Activated B cell treated with CpG ODN at 0.5 μM for 24 hours (primary cell): Measurements from ENCODE around the gene IL34. TPM values are rescaled to one million over a fixed set of nuclear protein-coding genes. Genes with fewer than 3 reads are reported as not detected.
"Not testable (repeated sequence)": the region's sequence is repeated elsewhere in the genome, so short reads cannot be mapped to it uniquely, and the experiment has no call there.

Experiments used
- ATAC-seq: fragments of 200-7000 bp; cut with Tn5 transposase; one replicate; pipeline ENCODE4 v1.10.0; 2021; ENCODE audit warnings: low read depth, mild to moderate bottlenecking, moderate library complexity
- CTCF ChIA-PET: fragments of 350-600 bp; sonication (Branson Sonifier 250); formaldehyde crosslinking; loops from one replicate; lab custom pipeline; 2021; ENCODE audit warnings: antibody characterized with exemption; lab: Charles Lee
- POLR2A ChIA-PET: fragments of 350-600 bp; sonication (Branson Sonifier 250); formaldehyde crosslinking; loops from one replicate; lab custom pipeline; 2021; ENCODE audit warnings: antibody characterized with exemption; lab: Charles Lee
- DNase-seq: peaks from one replicate; pipeline ENCODE4 v3.0.0; 2022
- H3K27ac Mint-ChIP-seq: one replicate; pipeline ENCODE4 v1.8.0; 2020; ENCODE audit warnings: mixed read lengths
- H3K27me3 Mint-ChIP-seq: one replicate; pipeline ENCODE4 v1.8.0; 2021; ENCODE audit warnings: mixed read lengths
- H3K36me3 Mint-ChIP-seq: one replicate; pipeline ENCODE4 v1.8.0; 2021; ENCODE audit warnings: low read depth, mixed read lengths
- H3K4me1 Mint-ChIP-seq: one replicate; pipeline ENCODE4 v1.8.0; 2021; ENCODE audit warnings: mixed read lengths
- H3K4me3 Mint-ChIP-seq: one replicate; pipeline ENCODE4 v1.8.0; 2020; ENCODE audit warnings: mild to moderate bottlenecking, mixed read lengths
- H3K9me3 Mint-ChIP-seq: one replicate; pipeline ENCODE4 v1.8.0; 2020; ENCODE audit warnings: mixed read lengths
- intact Hi-C: fragments of 100-400 bp; cut with micrococcal nuclease; formaldehyde crosslinking; loops from one replicate; pipeline ENCODE4 v1.15.1; 2024
- total RNA-seq: library from RNA; stranded (reverse); gene quantifications from 2 replicates; pipeline ENCODE4 v1.2.3, GENCODE V29; 2022
- TF ChIP-seq, protein P1 (sequence below): fragments of 200-600 bp; IDR thresholded peaks from one replicate; pipeline ENCODE4 v1.8.0; 2022; ENCODE audit warnings: antibody characterized with exemption, mild to moderate bottlenecking

The IL34 gene
- total RNA-seq, 1 donor from 2014 or later: 0.71 TPM

- H3K4me3 Mint-ChIP-seq: no peak overlapping the region
- peaks cover 4% of the 10 kb centered on the region for H3K9me3 Mint-ChIP-seq
- H3K4me1 Mint-ChIP-seq: no peaks in the 10 kb centered on the region
- intact Hi-C loops: no loop called here
- ChIA-PET POLR2A (no interaction called here), CTCF (no interaction called here)
- no peaks in the 10 kb centered on the region for H3K36me3 Mint-ChIP-seq
- H3K27ac Mint-ChIP-seq: no peak overlapping the region
- no peak for DNase-seq
- ATAC-seq: no peak
- H3K27me3 Mint-ChIP-seq: peaks cover 15% of the 10 kb centered on the region
- TF ChIP-seq, protein P1, sequence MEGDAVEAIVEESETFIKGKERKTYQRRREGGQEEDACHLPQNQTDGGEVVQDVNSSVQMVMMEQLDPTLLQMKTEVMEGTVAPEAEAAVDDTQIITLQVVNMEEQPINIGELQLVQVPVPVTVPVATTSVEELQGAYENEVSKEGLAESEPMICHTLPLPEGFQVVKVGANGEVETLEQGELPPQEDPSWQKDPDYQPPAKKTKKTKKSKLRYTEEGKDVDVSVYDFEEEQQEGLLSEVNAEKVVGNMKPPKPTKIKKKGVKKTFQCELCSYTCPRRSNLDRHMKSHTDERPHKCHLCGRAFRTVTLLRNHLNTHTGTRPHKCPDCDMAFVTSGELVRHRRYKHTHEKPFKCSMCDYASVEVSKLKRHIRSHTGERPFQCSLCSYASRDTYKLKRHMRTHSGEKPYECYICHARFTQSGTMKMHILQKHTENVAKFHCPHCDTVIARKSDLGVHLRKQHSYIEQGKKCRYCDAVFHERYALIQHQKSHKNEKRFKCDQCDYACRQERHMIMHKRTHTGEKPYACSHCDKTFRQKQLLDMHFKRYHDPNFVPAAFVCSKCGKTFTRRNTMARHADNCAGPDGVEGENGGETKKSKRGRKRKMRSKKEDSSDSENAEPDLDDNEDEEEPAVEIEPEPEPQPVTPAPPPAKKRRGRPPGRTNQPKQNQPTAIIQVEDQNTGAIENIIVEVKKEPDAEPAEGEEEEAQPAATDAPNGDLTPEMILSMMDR: no peak
Measured at GRCh38 chr16:70634861-70635260, 11.5 kb upstream of the IL34 start.

DNA sequence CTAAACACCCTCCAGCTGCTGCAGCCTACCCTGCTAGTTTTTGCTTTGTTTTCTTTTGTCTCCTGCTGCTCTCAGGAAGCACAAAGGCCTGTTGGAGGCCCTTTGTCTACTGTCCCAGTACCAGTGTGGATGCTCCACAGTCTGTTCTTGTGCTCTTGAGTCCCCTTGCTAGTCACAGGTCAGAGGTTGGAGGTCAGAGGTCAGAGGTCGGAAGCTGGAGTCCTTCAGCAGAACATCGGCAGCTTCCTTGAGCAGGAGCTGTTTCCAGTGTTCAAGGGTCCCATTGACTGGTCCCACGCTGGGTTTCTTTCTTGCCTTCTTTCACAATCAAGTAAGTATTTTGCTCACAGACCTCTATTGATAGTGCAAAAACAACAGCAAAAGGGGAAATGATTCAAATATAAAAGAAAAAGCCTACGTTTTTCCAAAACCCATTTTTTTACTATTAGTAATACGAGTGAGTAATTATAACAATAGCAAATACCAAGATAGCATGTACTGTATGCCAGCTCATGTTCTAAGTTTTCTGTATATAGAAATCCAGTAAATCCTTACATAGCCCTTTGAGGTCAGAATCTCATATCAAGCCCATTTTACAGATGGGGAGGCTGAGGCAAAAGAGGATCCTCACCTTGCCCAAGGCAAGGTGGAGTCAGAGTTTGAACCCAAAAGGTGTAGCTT is 10.9 kb upstream of the IL34 start:
- ChIA-PET POLR2A (no interaction called here), CTCF (no interaction called here)
- Mint-ChIP-seq H3K9me3 (peaks cover 4% of the 10 kb centered on the region), H3K36me3 (no peaks in the 10 kb centered on the region), H3K27me3 (peaks cover 13% of the 10 kb centered on the region), H3K4me1 (no peaks in the 10 kb centered on the region), H3K4me3 (no peak overlapping the region), H3K27ac (no peak overlapping the region)
- TF ChIP-seq, protein P1: no peak
- DNase-seq (no peak), ATAC-seq (no peak)
- intact Hi-C loops: no loop called here

DNA sequence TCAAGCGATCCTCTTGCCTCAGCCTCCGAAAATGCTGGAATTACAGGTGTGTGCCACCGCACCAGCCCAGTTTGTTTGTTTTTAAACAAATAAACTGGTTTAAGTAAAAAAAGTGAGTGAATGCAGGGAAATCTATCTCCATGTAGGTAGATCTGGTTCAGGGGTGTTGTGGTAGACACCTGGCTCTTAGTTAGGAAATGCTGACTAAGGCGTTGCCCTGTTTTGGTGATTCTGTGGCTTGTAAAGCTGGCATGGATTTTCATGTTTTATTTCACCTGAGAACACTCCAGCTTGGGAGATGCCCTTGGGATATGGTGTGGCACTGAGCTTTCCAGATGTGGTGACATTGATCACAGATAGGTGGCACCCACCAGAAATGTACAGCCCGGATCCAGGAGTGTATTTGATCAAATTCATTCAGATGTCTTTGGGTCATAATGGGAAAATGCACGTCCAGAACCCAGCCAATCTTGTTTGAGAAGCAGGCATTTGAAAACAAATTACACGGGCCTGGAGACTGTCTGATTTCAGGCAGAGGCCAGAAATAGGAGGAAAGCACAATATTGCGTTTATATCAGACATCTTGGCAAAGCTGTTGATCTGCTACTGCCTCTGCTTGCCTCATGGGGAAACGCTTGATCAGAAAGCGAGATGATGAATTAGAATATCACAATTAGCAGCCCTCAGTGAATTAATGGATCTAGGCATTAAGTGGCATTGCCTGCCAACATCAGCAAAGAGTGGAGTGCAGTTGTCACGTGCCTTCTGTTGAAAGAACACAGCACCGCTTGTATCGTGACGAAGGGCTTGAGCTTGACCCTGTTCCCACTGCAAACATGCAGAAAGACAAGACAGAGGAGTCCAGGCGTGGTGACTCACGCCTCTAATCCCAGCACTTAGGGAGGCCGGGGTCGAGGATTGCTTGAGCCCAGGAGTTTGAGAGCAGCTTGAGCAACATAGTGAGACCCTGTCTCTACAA is 7.3 kb upstream of the IL34 start:
- Mint-ChIP-seq H3K4me1 (no peaks in the 10 kb centered on the region), H3K9me3 (no peaks in the 10 kb centered on the region), H3K4me3 (no peak overlapping the region), H3K27ac (no peak overlapping the region), H3K27me3 (peaks cover 17% of the 10 kb centered on the region), H3K36me3 (no peaks in the 10 kb centered on the region)
- CTCF ChIA-PET: no interaction called here
- TF ChIP-seq, protein P1: no peak
- ATAC-seq (no peak), DNase-seq (no peak)
- POLR2A ChIA-PET: no interaction called here
- intact Hi-C loops: no loop called here

GRCh38 chr16:70642633-70643032 is 3.7 kb upstream of the IL34 start:
- DNase-seq (no peak), ATAC-seq (no peak)
- no peaks in the 10 kb centered on the region for H3K36me3 Mint-ChIP-seq
- no peaks in the 10 kb centered on the region for H3K9me3 Mint-ChIP-seq
- no peaks in the 10 kb centered on the region for H3K4me1 Mint-ChIP-seq
- TF ChIP-seq, protein P1: no peak
- intact Hi-C loops: no loop called here
- no peak overlapping the region for H3K4me3 Mint-ChIP-seq
- peaks cover 19% of the 10 kb centered on the region for H3K27me3 Mint-ChIP-seq
- ChIA-PET CTCF (no interaction called here), POLR2A (no interaction called here)
- no peak overlapping the region for H3K27ac Mint-ChIP-seq

- ATAC-seq, H3K4me3 Mint-ChIP-seq, H3K9me3 Mint-ChIP-seq, intact Hi-C loops, H3K36me3 Mint-ChIP-seq, POLR2A ChIA-PET, H3K4me1 Mint-ChIP-seq, DNase-seq, H3K27ac Mint-ChIP-seq, CTCF ChIA-PET: not testable (repeated sequence)
- H3K27me3 Mint-ChIP-seq: peaks cover 22% of the 10 kb centered on the region
Measured at GRCh38 chr16:70643264-70643663, 3.1 kb upstream of the IL34 start.
